BLaER1 (cell line): ENCODE results near the gene DYNLRB2.
A peak's percentile ranks its signal among the peaks of the same experiment; 100 is the strongest.

ENCODE experiments used
- H3K27ac ChIP-seq: shearing (Covaris generic); formaldehyde crosslinking; 2 replicates; pipeline ENCODE4 v1.8.1; 2022
- H3K27me3 ChIP-seq: shearing (Covaris generic); formaldehyde crosslinking; 2 replicates; pipeline ENCODE4 v1.8.1; 2022
- H3K36me3 ChIP-seq: shearing (Covaris generic); formaldehyde crosslinking; 2 replicates; pipeline ENCODE4 v1.8.1; 2022
- H3K4me1 ChIP-seq: shearing (Covaris generic); formaldehyde crosslinking; 2 replicates; pipeline ENCODE4 v1.8.1; 2022
- H3K4me2 ChIP-seq: shearing (Covaris generic); formaldehyde crosslinking; 2 replicates; pipeline ENCODE4 v1.8.1; 2022
- H3K4me3 ChIP-seq: shearing (Covaris generic); formaldehyde crosslinking; 2 replicates; pipeline ENCODE4 v1.8.1; 2022
- H3K9ac ChIP-seq: shearing (Covaris generic); formaldehyde crosslinking; 2 replicates; pipeline ENCODE4 v1.8.1; 2022
- H3K9me3 ChIP-seq: shearing (Covaris generic); formaldehyde crosslinking; 2 replicates; pipeline ENCODE4 v1.8.1; 2022
- H4K20me1 ChIP-seq: shearing (Covaris generic); formaldehyde crosslinking; 2 replicates; pipeline ENCODE4 v1.8.1; 2022
- Cebpa-rat ChIP-seq: shearing (Covaris generic); IDR thresholded peaks from 2 replicates; pipeline ENCODE4 v1.8.1; 2022

The DYNLRB2 gene

GRCh38 chr16:80540516-80541305 lies at the start of gene DYNLRB2:
DYNLRB2 (plus strand) TSS chr16:80540993; CDS start chr16:80541077, 84 bp downstream.
- Histone ChIP-seq H3K27me3 (no peaks in the 10 kb centered on the region), H3K36me3 (no peaks in the 10 kb centered on the region), H4K20me1 (no peaks in the 10 kb centered on the region), H3K9me3 (peaks cover 8% of the 10 kb centered on the region), H3K4me1 (no peaks in the 10 kb centered on the region), H3K4me3 (no peak within 1 kb of the TSS), H3K4me2 (no peak within 1 kb of the TSS), H3K9ac (no peak within 1 kb of the TSS), H3K27ac (no peak within 1 kb of the TSS)
- no peak for TF ChIP-seq Cebpa-rat

- Histone ChIP-seq H3K4me3 (no peak overlapping the region), H3K4me1 (peaks cover 16% of the 10 kb centered on the region), H3K4me2 (peak overlapping the region; percentile 50), H3K9me3 (peaks cover 13% of the 10 kb centered on the region), H3K27ac (no peak overlapping the region), H3K36me3 (no peaks in the 10 kb centered on the region), H4K20me1 (no peaks in the 10 kb centered on the region), H3K27me3 (no peaks in the 10 kb centered on the region), H3K9ac (no peak overlapping the region)
- no peak for TF ChIP-seq Cebpa-rat
Observed at GRCh38 chr16:80500116-80500859, 40.5 kb upstream of the DYNLRB2 start.

- TF ChIP-seq Cebpa-rat, result no peak
- no peak overlapping the region for H3K27ac ChIP-seq
- H3K4me1 ChIP-seq, result peaks cover 16% of the 10 kb centered on the region
- peaks cover 13% of the 10 kb centered on the region for H3K9me3 ChIP-seq
- H3K4me3 ChIP-seq, result no peak overlapping the region
- no peak overlapping the region for H3K9ac ChIP-seq
- no peaks in the 10 kb centered on the region for H3K36me3 ChIP-seq
- peak overlapping the region; percentile 50 for H3K4me2 ChIP-seq
- H4K20me1 ChIP-seq, result no peaks in the 10 kb centered on the region
- H3K27me3 ChIP-seq, result no peaks in the 10 kb centered on the region
Observed at GRCh38 chr16:80500961-80501525, 39.8 kb upstream of the DYNLRB2 start.

GRCh38 chr16:80503107-80503506 lies 37.7 kb upstream of the DYNLRB2 start:
- no peaks in the 10 kb centered on the region for H4K20me1 ChIP-seq
- TF ChIP-seq Cebpa-rat, result no peak
- no peak overlapping the region for H3K9ac ChIP-seq
- no peaks in the 10 kb centered on the region for H3K27me3 ChIP-seq
- H3K27ac ChIP-seq, result no peak overlapping the region
- no peak overlapping the region for H3K4me3 ChIP-seq
- no peaks in the 10 kb centered on the region for H3K36me3 ChIP-seq
- peaks cover 13% of the 10 kb centered on the region for H3K9me3 ChIP-seq
- H3K4me1 ChIP-seq, result peaks cover 16% of the 10 kb centered on the region
- no peak overlapping the region for H3K4me2 ChIP-seq

- Histone ChIP-seq H3K9ac (no peak overlapping the region), H3K27me3 (no peaks in the 10 kb centered on the region), H3K4me3 (no peak overlapping the region), H3K4me2 (no peak overlapping the region), H3K4me1 (peaks cover 11% of the 10 kb centered on the region), H3K9me3 (peaks cover 3% of the 10 kb centered on the region), H3K27ac (no peak overlapping the region), H3K36me3 (no peaks in the 10 kb centered on the region), H4K20me1 (no peaks in the 10 kb centered on the region)
- no peak for TF ChIP-seq Cebpa-rat
Observed at GRCh38 chr16:80507538-80507937, 33.3 kb upstream of the DYNLRB2 start.

- Histone ChIP-seq H3K4me2 (peak overlapping the region; percentile 30), H3K27ac (no peak overlapping the region), H3K9me3 (no peaks in the 10 kb centered on the region), H4K20me1 (no peaks in the 10 kb centered on the region), H3K4me1 (peaks cover 11% of the 10 kb centered on the region), H3K4me3 (no peak overlapping the region), H3K36me3 (no peaks in the 10 kb centered on the region), H3K9ac (no peak overlapping the region), H3K27me3 (no peaks in the 10 kb centered on the region)
- TF ChIP-seq Cebpa-rat, result no peak
Observed at GRCh38 chr16:80509872-80510271, 30.9 kb upstream of the DYNLRB2 start.

- Histone ChIP-seq H3K27me3 (no peaks in the 10 kb centered on the region), H3K4me2 (no peak overlapping the region)
Observed at GRCh38 chr16:80511824-80512592, 28.8 kb upstream of the DYNLRB2 start.

GRCh38 chr16:80512593-80512853 lies 28.3 kb upstream of the DYNLRB2 start:
- Histone ChIP-seq H3K4me2 (no peak overlapping the region), H3K9ac (no peak overlapping the region), H3K4me3 (no peak overlapping the region), H3K27me3 (no peaks in the 10 kb centered on the region), H4K20me1 (no peaks in the 10 kb centered on the region), H3K27ac (no peak overlapping the region), H3K36me3 (no peaks in the 10 kb centered on the region), H3K9me3 (no peaks in the 10 kb centered on the region), H3K4me1 (peaks cover 14% of the 10 kb centered on the region)
- TF ChIP-seq Cebpa-rat, result no peak

More at GRCh38 chr16:80511824-80512592, 28.8 kb upstream of the DYNLRB2 start:
- Histone ChIP-seq H3K4me3 (no peak overlapping the region), H3K4me1 (peaks cover 11% of the 10 kb centered on the region), H3K36me3 (no peaks in the 10 kb centered on the region), H4K20me1 (no peaks in the 10 kb centered on the region), H3K9ac (no peak overlapping the region), H3K27ac (no peak overlapping the region), H3K9me3 (no peaks in the 10 kb centered on the region)
- TF ChIP-seq Cebpa-rat, result no peak

GRCh38 chr16:80515374-80515773 lies 25.4 kb upstream of the DYNLRB2 start:
- no peaks in the 10 kb centered on the region for H3K36me3 ChIP-seq
- no peak for TF ChIP-seq Cebpa-rat
- no peaks in the 10 kb centered on the region for H3K27me3 ChIP-seq
- no peak overlapping the region for H3K4me2 ChIP-seq
- H3K9me3 ChIP-seq, result no peaks in the 10 kb centered on the region
- H3K4me3 ChIP-seq, result no peak overlapping the region
- no peak overlapping the region for H3K9ac ChIP-seq
- no peak overlapping the region for H3K27ac ChIP-seq
- H4K20me1 ChIP-seq, result no peaks in the 10 kb centered on the region
- peaks cover 30% of the 10 kb centered on the region for H3K4me1 ChIP-seq

- Histone ChIP-seq H3K9ac (no peak overlapping the region), H3K9me3 (no peaks in the 10 kb centered on the region), H3K27me3 (no peaks in the 10 kb centered on the region), H3K4me1 (peaks cover 37% of the 10 kb centered on the region), H3K4me3 (no peak overlapping the region), H3K4me2 (peak overlapping the region; percentile 75), H3K27ac (no peak overlapping the region), H3K36me3 (no peaks in the 10 kb centered on the region), H4K20me1 (no peaks in the 10 kb centered on the region)
- TF ChIP-seq Cebpa-rat, result no peak
Observed at GRCh38 chr16:80517846-80518245, 22.9 kb upstream of the DYNLRB2 start.
